HT1080 (cell line): ENCODE results near the gene MAFG. TPM values are rescaled to one million over a fixed set of nuclear protein-coding genes. Genes with fewer than 3 reads are reported as not detected.
A peak's percentile ranks its signal among the peaks of the same experiment; 100 is the strongest.

Experiments
- DNase-seq: peaks from one replicate; pipeline ENCODE4 v3.0.0-alpha.2; 2015; ENCODE audit warnings: low read depth
- total RNA-seq: library from RNA; depleted of rRNA; stranded (reverse); fragments of >200 nt; shearing (Covaris generic); gene quantifications from 2 replicates; pipeline ENCODE4 v1.2.3, GENCODE V29; 2014

MAFG gene
- total RNA-seq, 1 experiment from 2014 or later, result 21.1 TPM

GRCh38 chr17:81939881-81940385, 12.4 kb upstream of the MAFG start:
- DNase-seq, result no peak

GRCh38 chr17:81939218-81939617, 11.7 kb upstream of the MAFG start:
- no peak for DNase-seq

- no peak for DNase-seq
Measured at GRCh38 chr17:81935709-81936084, 8.2 kb upstream of the MAFG start.

GRCh38 chr17:81934850-81935708, 7.5 kb upstream of the MAFG start:
- DNase-seq, result no peak

- no peak for DNase-seq
Measured at GRCh38 chr17:81934098-81934757, 6.7 kb upstream of the MAFG start.

GRCh38 chr17:81933178-81933699, 5.7 kb upstream of the MAFG start:
- no peak for DNase-seq

GRCh38 chr17:81932333-81932983, 4.9 kb upstream of the MAFG start:
- DNase-seq, result no peak

- no peak for DNase-seq
Measured at GRCh38 chr17:81931557-81932332, 4.2 kb upstream of the MAFG start.

GRCh38 chr17:81931189-81931556, 3.6 kb upstream of the MAFG start:
- DNase-seq, result no peak

- no peak for DNase-seq
Measured at GRCh38 chr17:81930142-81931125, 2.9 kb upstream of the MAFG start.

GRCh38 chr17:81929253-81930141, 2.0 kb upstream of the MAFG start:
- DNase-seq, result no peak

GRCh38 chr17:81928544-81929252, 1.2 kb upstream of the MAFG start:
- DNase-seq, result no peak

- no peak for DNase-seq
Measured at GRCh38 chr17:81927152-81927652, 333 bp downstream of the MAFG start.

- DNase-seq, result peak; percentile 83
Measured at GRCh38 chr17:81926451-81927151, 934 bp downstream of the MAFG start.

- no peak for DNase-seq
Measured at GRCh38 chr17:81925860-81926450, 1.6 kb downstream of the MAFG start.

- no peak for DNase-seq
Measured at GRCh38 chr17:81924557-81925532, 2.7 kb downstream of the MAFG start.
